Upper lobe of left lung (tissue), 6 donors: ENCODE results near the gene UTF1. TPM values are rescaled to one million over a fixed set of nuclear protein-coding genes. Genes with fewer than 3 reads are reported as not detected.
A peak's percentile ranks its signal among the peaks of the same experiment; 100 is the strongest.

ENCODE experiments used
- ATAC-seq, 2 donors: fragments of 200-7000 bp; cut with Tn5 transposase; one replicate each; pipeline ENCODE4 v1.9.1; 2022; ENCODE audit warnings: mild to moderate bottlenecking in 2 of 2, moderate library complexity in 2 of 2; ENCODE audit not compliant: low FRiP score in 2 of 2
- DNase-seq, 2 donors: peaks; one replicate each; pipeline ENCODE4 v3.0.0-alpha.2; 2019 to 2020
- H3K27ac ChIP-seq, 4 donors: fragments of 200-600 bp; sonication (generic); one replicate each; pipeline ENCODE4 v1.5.1; 2016 to 2019
- H3K27me3 ChIP-seq, 4 donors: fragments of 200-600 bp; sonication (generic); one replicate each; pipeline ENCODE4 v1.5.1; 2017 to 2019
- H3K36me3 ChIP-seq, 4 donors: fragments of 200-600 bp; sonication (generic); one replicate each; pipeline ENCODE4 v1.5.1; 2016 to 2019
- H3K4me1 ChIP-seq, 4 donors: fragments of 200-600 bp; sonication (generic); one replicate each; pipeline ENCODE4 v1.5.1; 2018 to 2019
- H3K4me3 ChIP-seq, 4 donors: fragments of 200-600 bp; sonication (generic); one replicate each; pipeline ENCODE4 v1.5.1; 2017 to 2019; ENCODE audit warnings: mild to moderate bottlenecking in 2 of 4, moderate library complexity in 1 of 4
- H3K9me3 ChIP-seq, 4 donors: fragments of 200-600 bp; sonication (generic); one replicate each; pipeline ENCODE4 v1.5.1; 2018 to 2019
- CTCF ChIP-seq, 6 experiments: fragments of 450-650 bp in 4 of 6; fragments of 200-600 bp in 2 of 6; sonication (generic) in 2 of 6; IDR thresholded peaks; one replicate each; pipeline ENCODE4 v1.5.1; 2016 to 2019; ENCODE audit warnings: antibody characterized with exemption in 6 of 6
- EP300 ChIP-seq, 4 donors: sonication (generic); formaldehyde crosslinking; IDR thresholded peaks; one replicate each; pipeline ENCODE4 v1.5.1; 2017; ENCODE audit warnings: antibody characterized with exemption in 4 of 4, control low read depth in 2 of 4
- POLR2A ChIP-seq, 4 donors: fragments of 450-650 bp; IDR thresholded peaks; one replicate each; pipeline ENCODE4 v1.5.1; 2016 to 2017; ENCODE audit warnings: antibody characterized with exemption in 4 of 4, mild to moderate bottlenecking in 2 of 4
- POLR2AphosphoS5 ChIP-seq, 2 donors: sonication (generic); formaldehyde crosslinking; IDR thresholded peaks; one replicate each; pipeline ENCODE4 v1.5.1; 2017; ENCODE audit warnings: antibody characterized with exemption in 2 of 2
- WGBS, 2 donors: methylation state at CpG; one replicate each; pipeline ENCODE4 v1.1.5; 2017 to 2018; 5-methylcytosine and 5-hydroxymethylcytosine counted together
- total RNA-seq, 6 donors: library from RNA; depleted of rRNA in 4 of 6; stranded (reverse); fragments of >200 nt in 4 of 6; gene quantifications; one replicate each; pipeline versions ENCODE4 v1.1.0 to v1.2.1, GENCODE V29; 2016 to 2021
- donor health status: DM: no; HTN: no; CAD: no; lungs with moderate emphysema.
- donor health status: DM: no; HTN: yes; CAD: no; lungs with severe emphysema.

The UTF1 gene
- total RNA-seq, 6 donors from 2014 or later: 0.26 to 0.37 TPM; not detected in 4

GRCh38 chr10:133224756-133225372, 5.2 kb upstream of the UTF1 start:
- TF ChIP-seq POLR2AphosphoS5 (IDR thresholded peaks at IDR 0.05) (no peak), CTCF (IDR thresholded peaks at IDR 0.05) (no peak), EP300 (IDR thresholded peaks at IDR 0.05) (no peak), POLR2A (IDR thresholded peaks at IDR 0.05) (no peak)
- H3K4me3 ChIP-seq: peak overlapping the region in 3 of 4 donors; percentile 9 to 33 (median 20)
- ATAC-seq: peak; percentile 24 to 49
- H3K9me3 ChIP-seq: no peaks in the 10 kb centered on the region
- H3K36me3 ChIP-seq: no peaks in the 10 kb centered on the region
- H3K27ac ChIP-seq: no peak overlapping the region
- DNase-seq: peak; percentile 34 to 54
- 63 to 70% methylated on average over 16 to 22 of the region's 25 CpGs for WGBS, 2 donors
- peaks cover 0 to 8% (median 7%) of the 10 kb centered on the region in 4 donors for H3K27me3 ChIP-seq
- peaks cover 2 to 9% (median 5%) of the 10 kb centered on the region in 4 donors for H3K4me1 ChIP-seq

- DNase-seq: peak in 1 of 2 donors; percentile 76
- WGBS, 2 donors: 79 to 80% methylated on average over 18 to 23 of the region's 23 CpGs
- H3K9me3 ChIP-seq: no peaks in the 10 kb centered on the region
- peaks cover 0 to 16% (median 10%) of the 10 kb centered on the region in 4 donors for H3K27me3 ChIP-seq
- no peak overlapping the region for H3K4me3 ChIP-seq
- no peak for ATAC-seq
- H3K36me3 ChIP-seq: no peaks in the 10 kb centered on the region
- no peak for TF ChIP-seq EP300 (IDR thresholded peaks at IDR 0.05)
- no peak for TF ChIP-seq POLR2AphosphoS5 (IDR thresholded peaks at IDR 0.05)
- TF ChIP-seq POLR2A (IDR thresholded peaks at IDR 0.05): no peak
- TF ChIP-seq CTCF (IDR thresholded peaks at IDR 0.05): no peak
- no peak overlapping the region for H3K27ac ChIP-seq
- peaks cover 8 to 14% (median 10%) of the 10 kb centered on the region in 4 donors for H3K4me1 ChIP-seq
Observed at GRCh38 chr10:133225707-133226191, 4.3 kb upstream of the UTF1 start.

GRCh38 chr10:133226251-133226808, 3.7 kb upstream of the UTF1 start:
- no peak overlapping the region for H3K4me3 ChIP-seq
- no peaks in the 10 kb centered on the region for H3K9me3 ChIP-seq
- H3K27ac ChIP-seq: no peak overlapping the region
- DNase-seq (peak in 1 of 2 donors; percentile 65), ATAC-seq (no peak)
- H3K27me3 ChIP-seq: peaks cover 0 to 22% (median 13%) of the 10 kb centered on the region in 4 donors
- 60 to 66% methylated on average over 21 to 30 of the region's 30 CpGs for WGBS, 2 donors
- H3K36me3 ChIP-seq: no peaks in the 10 kb centered on the region
- H3K4me1 ChIP-seq: peaks cover 9 to 20% (median 11%) of the 10 kb centered on the region in 4 donors
- TF ChIP-seq POLR2A (IDR thresholded peaks at IDR 0.05) (no peak), CTCF (IDR thresholded peaks at IDR 0.05) (no peak), EP300 (IDR thresholded peaks at IDR 0.05) (no peak), POLR2AphosphoS5 (IDR thresholded peaks at IDR 0.05) (no peak)

- no peak overlapping the region for H3K27ac ChIP-seq
- 91 to 93% methylated on average over 19 to 21 of the region's 21 CpGs for WGBS, 2 donors
- TF ChIP-seq EP300 (IDR thresholded peaks at IDR 0.05) (no peak), POLR2AphosphoS5 (IDR thresholded peaks at IDR 0.05) (no peak), POLR2A (IDR thresholded peaks at IDR 0.05) (no peak), CTCF (IDR thresholded peaks at IDR 0.05) (no peak)
- DNase-seq: peak in 1 of 2 donors; percentile 56
- H3K36me3 ChIP-seq: no peaks in the 10 kb centered on the region
- H3K9me3 ChIP-seq: no peaks in the 10 kb centered on the region
- H3K27me3 ChIP-seq: peaks cover 0 to 29% (median 17%) of the 10 kb centered on the region in 4 donors
- H3K4me1 ChIP-seq: peaks cover 9 to 20% (median 11%) of the 10 kb centered on the region in 4 donors
- no peak for ATAC-seq
- no peak overlapping the region for H3K4me3 ChIP-seq
Observed at GRCh38 chr10:133227256-133227655, 2.8 kb upstream of the UTF1 start.
